Measurements from ENCODE around the gene WWOX.

WWOX gene

DNA sequence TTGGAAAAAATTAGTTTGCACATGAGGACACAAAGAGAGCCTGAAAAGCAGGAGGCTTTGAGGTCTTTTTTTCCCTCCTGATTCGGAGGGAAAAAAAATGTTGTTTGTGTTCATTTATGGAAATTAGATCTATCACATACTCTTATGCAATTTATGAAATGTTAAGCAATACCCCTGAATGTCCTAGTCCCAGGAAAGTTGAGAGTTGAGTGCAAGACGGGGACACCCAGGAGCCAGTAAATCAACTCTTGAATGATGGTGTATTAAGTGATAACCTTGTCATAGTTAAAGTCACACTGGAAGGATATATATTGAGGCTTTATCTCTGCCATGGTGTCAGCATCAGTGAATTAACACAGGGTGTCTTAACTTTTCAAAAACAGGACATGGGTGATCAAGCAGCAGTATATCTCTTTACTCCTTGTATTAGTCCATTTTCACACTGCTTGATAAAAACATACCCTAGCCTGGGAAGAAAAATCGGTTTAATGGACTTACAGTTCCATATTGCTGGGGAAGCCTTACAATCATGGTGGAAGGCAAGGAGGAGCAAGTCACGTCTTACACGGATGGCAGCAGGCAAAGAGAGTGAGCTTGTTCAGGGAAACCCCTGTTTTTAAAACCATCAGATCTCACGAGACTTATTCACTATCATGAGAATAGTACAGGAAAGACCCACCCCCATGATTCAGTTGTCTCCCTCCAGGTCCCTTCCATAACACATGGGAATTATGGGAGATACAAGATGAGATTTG lies 1032.0 kb downstream of the WWOX start:
- no peak for DNase-seq (ENCODE audit: low read depth, low spot score)

- no peak for DNase-seq (ENCODE audit: low read depth, low spot score)
Measured at GRCh38 chr16:79132701-79133100, 1033.2 kb downstream of the WWOX start.

- no peak for DNase-seq (ENCODE audit: low read depth, low spot score)
Measured at GRCh38 chr16:79134300-79134699, 1034.8 kb downstream of the WWOX start.

DNA sequence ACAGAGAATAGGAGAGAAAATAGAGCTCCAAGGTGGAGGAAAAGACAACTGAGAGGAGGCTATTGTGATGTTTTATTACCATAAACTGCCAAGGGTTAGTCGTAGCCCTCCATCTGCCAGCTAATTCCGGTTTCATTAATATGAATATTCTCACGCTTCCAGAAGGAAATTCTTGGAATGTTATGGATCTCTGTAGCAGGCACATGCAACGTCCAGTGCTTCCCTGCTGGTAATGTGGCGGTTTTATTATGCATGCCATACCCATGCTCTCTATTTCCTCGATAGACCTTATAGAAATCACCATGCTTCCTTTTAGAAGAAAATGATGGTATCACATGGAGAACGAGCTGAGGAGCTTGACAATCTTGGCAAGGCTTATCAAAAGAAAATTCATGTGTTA lies 1037.5 kb downstream of the WWOX start:
- no peak for DNase-seq (ENCODE audit: low read depth, low spot score)

GRCh38 chr16:79137426-79137939 lies 1038.0 kb downstream of the WWOX start:
- DNase-seq (ENCODE audit: low read depth, low spot score): no peak

GRCh38 chr16:79139799-79140198 lies 1040.3 kb downstream of the WWOX start:
- DNase-seq (ENCODE audit: low read depth, low spot score): no peak

- DNase-seq (ENCODE audit: low read depth, low spot score): no peak
Measured at GRCh38 chr16:79143026-79143425, 1043.6 kb downstream of the WWOX start.

- DNase-seq (ENCODE audit: low read depth, low spot score): no peak
Measured at GRCh38 chr16:79150151-79150550, 1050.7 kb downstream of the WWOX start.

- no peak for DNase-seq (ENCODE audit: low read depth, low spot score)
Measured at GRCh38 chr16:79150632-79151310, 1051.3 kb downstream of the WWOX start.

DNA sequence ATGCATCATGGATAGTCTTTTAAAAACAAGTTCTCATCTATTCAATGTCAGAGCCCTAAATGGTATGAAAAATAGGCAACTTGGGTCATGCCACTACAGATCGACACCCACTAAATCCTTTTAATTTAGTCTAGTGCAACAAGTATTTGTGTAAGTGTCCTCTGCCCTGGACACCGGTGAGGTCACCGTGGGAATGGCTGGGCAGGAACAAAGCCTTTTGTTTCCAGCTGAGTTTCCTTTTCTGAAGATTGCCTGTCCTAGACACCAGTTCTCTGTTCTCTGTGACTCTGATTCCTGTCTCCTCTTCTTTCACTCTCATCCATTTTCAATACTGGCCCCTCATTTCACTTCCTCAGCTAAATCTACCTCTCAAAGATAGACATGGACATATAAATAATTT lies 1054.6 kb downstream of the WWOX start:
- DNase-seq (ENCODE audit: low read depth, low spot score): no peak

GRCh38 chr16:79155471-79155870 lies 1056.0 kb downstream of the WWOX start:
- DNase-seq (ENCODE audit: low read depth, low spot score): no peak

GRCh38 chr16:79155904-79156303 lies 1056.5 kb downstream of the WWOX start:
- DNase-seq (ENCODE audit: low read depth, low spot score): no peak

DNA sequence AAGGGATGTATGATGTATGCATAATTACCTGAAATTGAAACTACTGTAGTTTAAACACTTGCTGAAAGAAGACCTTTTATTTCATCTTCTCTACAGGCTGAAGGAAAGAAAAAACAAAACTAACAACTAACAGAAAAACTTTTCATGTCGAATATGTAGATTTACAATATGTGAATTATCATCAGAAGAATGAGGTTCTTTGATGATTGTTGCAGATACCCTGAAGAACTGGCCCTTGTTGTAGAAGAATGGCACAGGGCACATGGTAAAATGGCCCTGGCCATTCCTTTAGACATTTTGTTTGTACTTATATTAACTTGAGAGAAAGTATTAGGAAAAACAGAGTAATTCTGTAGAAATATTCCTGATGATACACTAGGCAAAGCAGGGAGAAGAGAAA lies 1057.3 kb downstream of the WWOX start:
- DNase-seq (ENCODE audit: low read depth, low spot score): no peak

DNA sequence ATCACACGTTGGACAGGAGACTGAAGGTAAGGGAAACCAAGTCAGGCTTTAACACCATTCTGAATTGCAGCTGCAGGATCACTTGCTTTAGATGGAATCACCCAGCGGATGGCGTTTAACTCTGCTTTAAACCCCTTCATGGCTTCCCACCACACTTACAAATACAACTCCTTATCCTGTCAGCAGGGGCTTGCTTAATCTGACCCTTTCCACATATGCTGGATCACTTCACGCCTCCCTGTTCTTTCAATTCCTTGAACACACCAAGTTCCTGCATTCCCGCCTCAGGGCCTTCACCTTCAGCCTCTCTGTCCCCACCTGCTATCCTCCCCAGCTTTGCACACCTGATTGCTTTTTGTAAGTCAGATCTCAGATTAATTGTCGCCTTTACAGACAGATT lies 1058.9 kb downstream of the WWOX start:
- no peak for DNase-seq (ENCODE audit: low read depth, low spot score)

- DNase-seq (ENCODE audit: low read depth, low spot score): no peak
Measured at GRCh38 chr16:79159261-79160049, 1060.0 kb downstream of the WWOX start.

DNA sequence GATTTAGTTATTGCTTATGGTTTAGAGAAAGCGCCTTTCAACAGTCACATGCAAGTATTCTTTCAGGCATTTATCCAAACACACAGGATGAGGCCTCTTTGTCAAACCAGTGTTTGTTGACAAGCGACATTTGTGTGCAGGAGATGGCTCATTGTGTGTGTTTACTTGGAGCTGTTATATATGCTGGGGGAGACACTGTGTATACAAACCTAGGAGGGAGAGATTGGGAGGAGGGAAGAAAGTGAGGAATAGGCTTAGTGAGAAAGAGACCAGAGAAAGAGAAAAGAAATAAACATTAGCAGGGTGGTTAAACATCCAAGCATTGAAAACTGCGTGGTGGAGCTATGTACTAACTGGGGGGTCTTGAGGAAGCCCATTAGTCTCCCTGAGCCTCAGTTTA lies 1063.5 kb downstream of the WWOX start:
- DNase-seq (ENCODE audit: low read depth, low spot score): no peak

DNA sequence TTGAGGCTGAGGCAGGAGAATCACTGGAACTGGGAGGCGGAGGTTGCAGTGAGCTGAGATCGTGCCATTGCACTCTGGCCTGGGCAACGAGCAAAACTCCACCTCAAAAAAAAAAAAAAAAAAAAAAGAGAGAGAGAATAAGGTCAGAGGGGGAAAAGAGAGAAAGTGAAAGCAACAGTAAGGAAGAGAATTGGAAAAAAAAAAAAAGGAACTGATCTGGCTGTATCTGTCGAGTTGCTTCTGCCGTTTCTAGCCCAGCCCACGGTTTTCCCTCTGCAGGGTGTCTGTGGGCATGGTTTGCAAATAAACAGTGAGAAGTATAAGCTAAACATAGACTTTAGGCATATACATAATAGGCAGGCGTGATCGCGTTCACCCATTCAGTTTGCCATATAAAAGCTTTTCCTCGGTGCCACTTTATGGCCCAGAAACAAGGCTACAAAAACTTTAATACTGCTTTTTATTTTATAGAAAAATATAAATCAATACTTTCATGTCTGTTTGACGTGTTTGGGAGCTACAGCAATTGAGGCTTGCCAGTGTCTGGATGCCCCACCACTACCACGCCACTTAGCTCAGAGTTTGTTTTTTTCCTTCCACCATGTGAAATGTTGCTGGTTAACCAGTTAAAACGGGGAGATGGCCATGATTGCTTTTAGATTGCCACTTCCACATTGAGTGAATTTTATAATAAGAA lies 1064.4 kb downstream of the WWOX start:
- DNase-seq (ENCODE audit: low read depth, low spot score): no peak

GRCh38 chr16:79164388-79164995 lies 1065.0 kb downstream of the WWOX start:
- no peak for DNase-seq (ENCODE audit: low read depth, low spot score)

DNA sequence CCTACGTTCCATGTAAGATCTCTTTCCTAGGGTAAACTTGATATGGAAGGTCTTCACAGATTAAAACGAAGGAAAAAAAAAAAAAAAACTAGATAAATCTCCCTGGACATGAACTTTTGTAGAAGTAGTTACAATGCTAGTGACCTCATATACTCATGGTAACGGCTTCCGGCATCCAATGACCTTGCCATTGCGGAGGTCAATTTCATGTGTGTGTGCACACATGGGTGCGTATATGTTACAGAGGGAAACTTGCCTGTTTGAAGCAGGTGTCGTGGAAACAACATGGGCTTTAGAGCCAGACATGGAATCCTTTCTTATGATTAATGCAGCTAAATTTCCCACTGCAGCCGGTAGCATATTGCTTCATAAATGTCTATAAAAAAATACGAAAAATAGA lies 1065.6 kb downstream of the WWOX start:
- no peak for DNase-seq (ENCODE audit: low read depth, low spot score)

GRCh38 chr16:79165506-79165905 lies 1066.1 kb downstream of the WWOX start:
- DNase-seq (ENCODE audit: low read depth, low spot score): no peak

GRCh38 chr16:79167893-79168292 lies 1068.4 kb downstream of the WWOX start:
- no peak for DNase-seq (ENCODE audit: low read depth, low spot score)

Data from brain pericyte (primary cell).